Measurements from ENCODE around the gene NOC4L. TPM values are rescaled to one million over a fixed set of nuclear protein-coding genes. Genes with fewer than 3 reads are reported as not detected.

NOC4L gene
- total RNA-seq, 1 experiment from 2014 or later, result 11.4 TPM

DNA sequence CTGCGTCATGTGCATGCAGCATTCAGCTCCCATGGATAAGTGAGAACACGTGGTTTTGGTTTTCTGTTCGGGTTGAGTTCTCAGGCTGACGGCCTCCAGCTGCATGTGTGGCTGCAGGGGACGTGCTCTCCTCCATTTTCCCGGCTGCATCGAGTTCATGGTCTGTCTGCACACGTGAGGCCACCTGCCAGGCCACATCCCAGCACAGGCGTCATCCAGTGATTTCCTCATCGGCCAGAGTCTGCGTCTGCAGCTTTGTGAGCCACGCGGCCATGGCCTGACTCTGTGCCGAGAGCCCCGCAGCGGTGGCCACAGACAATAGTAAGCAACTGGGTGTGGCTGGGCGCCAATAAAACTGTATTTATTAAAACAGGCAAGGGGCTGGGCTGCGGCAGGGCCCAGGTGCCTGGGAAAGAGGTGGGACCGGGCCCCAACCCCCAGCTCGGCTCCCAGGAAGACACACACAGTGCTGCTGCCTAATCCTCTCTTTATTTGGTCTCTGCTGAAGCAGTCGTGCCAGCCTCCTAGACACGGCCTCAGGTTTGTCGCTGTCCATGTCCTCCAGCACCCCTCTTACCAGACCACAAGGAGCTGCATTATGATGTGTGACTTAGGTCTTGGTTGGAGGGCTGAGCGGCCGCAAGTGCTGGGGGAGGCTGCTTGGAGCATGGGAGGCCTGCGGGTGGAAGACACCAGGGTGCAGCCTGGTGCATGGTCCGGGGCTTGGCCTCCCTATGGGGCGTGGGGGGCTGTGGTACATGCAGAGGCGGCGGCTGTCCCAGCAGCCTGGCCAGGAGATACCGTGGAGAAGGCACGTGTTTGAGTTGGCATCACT, 52.0 kb downstream of the NOC4L start:
- in situ Hi-C loops (cut with HindIII; ENCODE audit: low pct_unique_long_range_greater_than_20kb, low sequenced_read_pairs), result no loop called here
- no peak for DNase-seq (ENCODE audit: low read depth, low spot score)

DNA sequence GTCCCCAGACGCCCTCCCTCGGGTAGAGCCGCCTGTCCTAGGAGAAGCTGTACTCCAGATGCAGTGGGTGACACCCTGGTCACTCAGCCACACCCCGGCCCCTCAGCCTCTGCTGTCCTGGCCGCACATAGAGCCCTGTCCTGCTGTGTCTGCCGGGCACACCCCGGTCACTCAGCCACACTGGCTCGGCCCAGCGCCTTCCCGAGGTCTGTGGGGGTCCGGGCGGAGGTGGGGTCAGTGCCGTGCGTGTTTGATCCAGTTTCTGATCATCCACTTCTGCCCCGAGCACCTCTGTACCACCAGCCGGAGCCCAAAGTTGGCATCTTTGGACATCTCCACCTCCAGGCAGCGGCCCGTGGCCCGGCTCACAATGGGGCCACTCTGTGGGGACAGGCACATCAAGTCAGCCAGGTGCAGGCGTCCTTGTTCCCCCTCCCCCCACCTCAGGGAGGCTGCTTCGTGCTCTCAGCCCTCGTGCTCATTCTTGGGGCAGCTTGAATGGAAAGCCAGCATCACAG, 52.7 kb downstream of the NOC4L start:
- in situ Hi-C loops (cut with HindIII; ENCODE audit: low pct_unique_long_range_greater_than_20kb, low sequenced_read_pairs), result no loop called here
- DNase-seq (ENCODE audit: low read depth, low spot score), result no peak

DNA sequence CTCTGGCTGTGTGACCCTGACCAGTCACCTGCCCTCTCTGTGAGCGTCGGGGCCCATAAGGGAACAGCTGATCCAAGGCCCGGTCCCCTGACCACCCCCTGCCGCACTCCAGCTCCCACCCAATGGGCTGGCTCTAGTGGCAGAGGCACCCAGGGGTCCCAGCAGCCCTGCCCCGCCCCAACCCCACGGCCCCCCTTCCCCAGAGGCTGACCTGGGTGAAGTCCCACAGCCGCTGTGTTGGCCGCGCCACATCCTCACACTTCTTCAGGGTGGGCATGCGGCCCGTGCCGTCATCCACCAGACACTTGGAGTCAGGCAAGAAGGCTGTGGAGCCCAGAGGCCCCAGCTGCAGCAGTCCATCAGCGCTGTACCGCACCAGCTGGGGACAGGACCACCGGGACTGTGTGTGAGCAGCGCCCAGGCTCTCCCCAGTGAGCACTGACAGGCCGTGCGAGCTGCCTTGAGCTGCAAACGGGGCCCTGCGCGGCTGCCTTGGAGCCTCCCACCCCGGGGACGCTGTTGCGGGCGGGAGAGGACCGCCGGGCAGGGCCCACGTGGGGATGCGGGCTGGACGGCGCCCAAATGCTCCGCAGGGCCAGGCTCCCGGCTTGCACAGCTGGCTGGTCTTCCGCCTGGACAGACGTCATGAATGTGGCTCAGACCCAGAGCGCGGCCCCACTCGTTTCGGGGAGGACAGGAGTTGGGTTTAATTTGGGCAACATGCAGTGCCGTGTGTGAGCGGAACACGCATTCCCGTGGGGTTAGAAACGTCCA, 53.5 kb downstream of the NOC4L start:
- in situ Hi-C loops (cut with HindIII; ENCODE audit: low pct_unique_long_range_greater_than_20kb, low sequenced_read_pairs), result no loop called here
- DNase-seq (ENCODE audit: low read depth, low spot score), result no peak

DNA sequence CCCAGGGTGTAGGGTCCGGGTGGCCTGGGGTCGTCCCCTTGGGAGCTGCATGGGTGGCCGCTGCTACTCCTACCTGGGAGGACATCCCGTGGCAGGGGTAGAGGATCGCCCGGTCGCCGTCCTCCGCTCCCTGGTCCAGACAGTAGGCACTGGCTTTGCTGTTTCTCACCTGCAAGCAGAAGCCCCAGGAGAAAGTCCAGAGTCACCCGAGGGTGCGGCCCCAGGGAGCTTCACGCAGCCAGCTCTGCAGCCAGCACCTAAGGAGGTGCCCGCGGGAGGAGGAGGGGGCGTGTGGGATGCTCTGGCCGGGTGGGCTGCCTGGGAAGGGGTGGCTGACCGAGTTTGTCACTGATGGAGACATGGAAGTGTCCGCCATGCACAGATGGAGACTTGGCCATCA, 54.8 kb downstream of the NOC4L start:
- in situ Hi-C loops (cut with HindIII; ENCODE audit: low pct_unique_long_range_greater_than_20kb, low sequenced_read_pairs), result no loop called here
- no peak for DNase-seq (ENCODE audit: low read depth, low spot score)

DNA sequence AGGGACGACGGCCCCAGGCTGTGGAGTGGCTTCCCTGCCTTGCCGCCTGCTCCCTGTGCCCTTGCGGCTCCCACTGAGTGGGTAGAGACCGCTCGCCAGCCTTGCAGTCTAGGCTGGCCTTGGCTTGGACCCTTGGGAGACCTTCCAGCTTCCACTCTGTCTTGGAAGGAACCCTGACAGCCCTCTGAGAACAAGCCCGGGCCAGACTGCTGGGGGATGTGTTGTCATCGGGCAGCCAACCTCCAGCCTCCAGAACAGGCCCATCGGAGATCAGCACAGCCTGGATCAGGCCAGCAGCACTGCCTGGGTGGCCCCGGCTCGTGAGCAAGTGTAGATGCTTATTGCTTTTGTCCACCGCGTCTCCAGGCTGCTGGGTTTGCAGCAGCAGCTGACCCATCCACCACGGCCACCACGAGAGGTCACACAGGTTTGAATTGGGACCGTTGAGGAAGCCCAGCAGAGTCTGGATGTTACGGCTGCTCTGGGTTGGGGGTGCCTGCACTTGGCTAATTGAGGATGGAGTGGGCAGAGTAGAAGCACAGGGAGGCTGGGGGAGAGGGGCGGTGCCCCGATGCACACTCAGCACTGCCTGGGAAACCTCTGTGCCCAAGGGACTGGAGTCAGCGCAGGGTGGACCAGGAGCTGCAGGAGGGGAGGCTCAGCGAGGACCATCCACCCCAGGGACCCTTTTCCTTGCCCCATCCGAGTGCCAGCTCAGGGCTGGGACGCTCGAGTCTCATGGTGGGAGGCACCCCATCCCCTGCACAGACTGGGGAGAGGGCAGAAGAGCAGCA, 55.5 kb downstream of the NOC4L start:
- no peak for DNase-seq (ENCODE audit: low read depth, low spot score)
- in situ Hi-C loops (cut with HindIII; ENCODE audit: low pct_unique_long_range_greater_than_20kb, low sequenced_read_pairs), result no loop called here

DNA sequence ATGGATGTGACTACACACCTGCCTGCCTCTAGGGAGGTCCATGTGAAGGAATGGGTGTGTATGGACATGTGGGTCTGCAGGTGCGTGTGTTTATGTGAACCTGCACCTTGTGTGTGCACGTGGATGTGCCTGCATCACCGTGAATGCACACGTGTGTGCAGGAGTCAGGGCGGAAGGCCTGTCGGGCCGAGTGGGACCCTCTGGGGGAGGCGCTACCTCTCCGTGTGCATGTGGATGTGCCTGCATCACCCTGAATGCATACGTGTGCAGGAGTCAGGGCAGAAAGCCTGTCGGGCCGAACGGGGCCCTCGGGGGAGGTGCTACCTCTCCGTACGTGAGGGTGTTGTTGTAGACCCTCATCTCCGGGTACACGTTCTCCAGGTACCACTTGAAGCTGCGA, 56.5 kb downstream of the NOC4L start:
- DNase-seq (ENCODE audit: low read depth, low spot score), result no peak
- in situ Hi-C loops (cut with HindIII; ENCODE audit: low pct_unique_long_range_greater_than_20kb, low sequenced_read_pairs), result no loop called here

DNA sequence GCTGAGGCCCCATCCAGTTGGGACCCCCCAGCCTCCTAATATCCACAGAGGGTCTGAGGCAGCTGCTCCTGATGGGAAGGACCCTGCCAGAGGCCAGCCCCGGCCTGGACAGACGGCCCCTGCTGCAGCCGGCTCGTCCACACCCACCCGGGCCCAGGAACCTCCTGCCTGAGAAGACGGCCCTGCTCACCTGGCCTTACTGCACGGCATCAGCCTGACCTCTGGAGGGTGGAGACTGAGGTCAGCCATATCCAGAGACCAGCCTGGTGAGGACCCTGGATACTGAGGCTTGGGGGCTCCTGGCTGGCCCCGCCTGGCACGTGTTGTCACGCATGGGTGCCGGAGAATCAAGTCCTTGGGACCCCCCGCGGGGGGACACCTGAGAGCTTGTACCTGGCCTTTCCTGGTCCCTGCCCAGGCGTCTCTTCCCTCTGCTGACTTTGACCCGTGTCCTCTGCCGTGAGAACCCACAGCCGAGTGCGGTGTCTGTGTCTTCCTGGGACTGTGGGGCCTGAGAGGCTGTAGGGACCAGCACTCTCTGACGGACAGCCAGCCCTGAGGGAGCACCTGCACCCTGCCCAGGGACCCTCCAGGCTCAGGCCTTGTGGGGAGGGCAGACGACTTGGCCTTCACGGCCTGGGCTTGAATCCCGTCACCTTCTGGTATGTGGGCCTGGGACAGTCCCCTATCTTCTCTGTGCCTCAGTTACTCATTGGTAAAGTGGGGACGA, 57.3 kb downstream of the NOC4L start:
- no peak for DNase-seq (ENCODE audit: low read depth, low spot score)
- in situ Hi-C loops (cut with HindIII; ENCODE audit: low pct_unique_long_range_greater_than_20kb, low sequenced_read_pairs), result no loop called here

Small RNA genes within 50 kb of the gene (small RNA-seq; reads per million reads assigned to genes)
- 0 reads per million in 2 experiments for gene AC138466.3

Other genes starting within 250 kb of the NOC4L start
- gene ULK1, start 249.8 kb upstream of the NOC4L start, total RNA-seq (2014; rRNA removed; shearing (Covaris generic)), result 1.7 and 2.1 TPM in 2 replicates
- 26.5 and 27.8 TPM in 2 replicates for gene PUS1, start 215.2 kb upstream of the NOC4L start, total RNA-seq (2014; rRNA removed; shearing (Covaris generic))
- 5.7 and 7.6 TPM in 2 replicates for gene EP400, start 194.5 kb upstream of the NOC4L start, total RNA-seq (2014; rRNA removed; shearing (Covaris generic))
- 10.0 and 11.1 TPM in 2 replicates for gene DDX51, start 138 bp upstream of the NOC4L start, total RNA-seq (2014; rRNA removed; shearing (Covaris generic))
- not detected in 2 replicates for gene GALNT9, start 185.1 kb downstream of the NOC4L start, total RNA-seq (2014; rRNA removed; shearing (Covaris generic))

All from SK-MEL-5 (cell line).